Ovary (tissue), 3 donors: Measurements from ENCODE around the gene DCTD.

Source experiments
- CTCF ChIP-seq, 3 donors: fragments of 450-650 bp in 2 of 3; fragments of 200-600 bp in 1 of 3; IDR thresholded peaks; one replicate each; pipeline versions ENCODE4 v1.5.1 to v1.8.0; 2016 to 2022; ENCODE audit warnings: antibody characterized with exemption in 3 of 3, mild to moderate bottlenecking in 1 of 3
- EP300 ChIP-seq: sonication (generic); formaldehyde crosslinking; IDR thresholded peaks from one replicate; pipeline ENCODE4 v1.6.1; 2017; ENCODE audit warnings: antibody characterized with exemption
- POLR2A ChIP-seq: fragments of 450-650 bp; IDR thresholded peaks from one replicate; pipeline ENCODE4 v1.6.1; 2017; ENCODE audit warnings: antibody characterized with exemption, mild to moderate bottlenecking, moderate library complexity
- donor health status: DM: no; HTN: no; CAD: no.

GRCh38 chr4:182918791-182919302 is 1.7 kb upstream of the DCTD start:
- TF ChIP-seq CTCF (IDR thresholded peaks at IDR 0.05) (no peak), POLR2A (no peak), EP300 (no peak)
